ENCODE data around the gene PTP4A1. TPM values are rescaled to one million over a fixed set of nuclear protein-coding genes. Genes with fewer than 3 reads are reported as not detected.

The PTP4A1 gene
- total RNA-seq, 1 donor from 2014 or later, result 31.3 TPM

GRCh38 chr6:63553208-63553607 lies 19.1 kb upstream of the PTP4A1 start:
- Histone ChIP-seq H3K36me3 (no peaks in the 10 kb centered on the region), H3K9me3 (ENCODE audit: low read depth) (no peaks in the 10 kb centered on the region), H3K27ac (no peak overlapping the region), H3K79me2 (ENCODE audit: low read depth) (no peaks in the 10 kb centered on the region), H3F3A (ENCODE audit: low read depth) (no peaks in the 10 kb centered on the region), H2AFZ (replicated peaks) (no peak overlapping the region), H3K4me3 (no peak overlapping the region), H3K9ac (no peak overlapping the region), H4K20me1 (ENCODE audit: low read depth) (no peaks in the 10 kb centered on the region), H3K4me1 (no peaks in the 10 kb centered on the region), H3K27me3 (no peaks in the 10 kb centered on the region), H3K4me2 (no peak overlapping the region)
- H3K4me1 Mint-ChIP-seq, result no peaks in the 10 kb centered on the region
- H3K27me3 Mint-ChIP-seq (ENCODE audit: insufficient read depth, low read depth), result no peaks in the 10 kb centered on the region
- no peaks in the 10 kb centered on the region for H3K9me3 Mint-ChIP-seq
- no peak overlapping the region for H3K4me3 Mint-ChIP-seq
- no peaks in the 10 kb centered on the region for H3K36me3 Mint-ChIP-seq
- no peak overlapping the region for H3K27ac Mint-ChIP-seq
- no peak for DNase-seq (ENCODE audit: low spot score)
- TF ChIP-seq EZH2 (IDR thresholded peaks at IDR 0.05) (no peak), EZH2phosphoT487 (IDR thresholded peaks at IDR 0.05) (no peak)
- TF ChIP-seq, protein P1, sequence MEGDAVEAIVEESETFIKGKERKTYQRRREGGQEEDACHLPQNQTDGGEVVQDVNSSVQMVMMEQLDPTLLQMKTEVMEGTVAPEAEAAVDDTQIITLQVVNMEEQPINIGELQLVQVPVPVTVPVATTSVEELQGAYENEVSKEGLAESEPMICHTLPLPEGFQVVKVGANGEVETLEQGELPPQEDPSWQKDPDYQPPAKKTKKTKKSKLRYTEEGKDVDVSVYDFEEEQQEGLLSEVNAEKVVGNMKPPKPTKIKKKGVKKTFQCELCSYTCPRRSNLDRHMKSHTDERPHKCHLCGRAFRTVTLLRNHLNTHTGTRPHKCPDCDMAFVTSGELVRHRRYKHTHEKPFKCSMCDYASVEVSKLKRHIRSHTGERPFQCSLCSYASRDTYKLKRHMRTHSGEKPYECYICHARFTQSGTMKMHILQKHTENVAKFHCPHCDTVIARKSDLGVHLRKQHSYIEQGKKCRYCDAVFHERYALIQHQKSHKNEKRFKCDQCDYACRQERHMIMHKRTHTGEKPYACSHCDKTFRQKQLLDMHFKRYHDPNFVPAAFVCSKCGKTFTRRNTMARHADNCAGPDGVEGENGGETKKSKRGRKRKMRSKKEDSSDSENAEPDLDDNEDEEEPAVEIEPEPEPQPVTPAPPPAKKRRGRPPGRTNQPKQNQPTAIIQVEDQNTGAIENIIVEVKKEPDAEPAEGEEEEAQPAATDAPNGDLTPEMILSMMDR (IDR thresholded peaks at IDR 0.05), result no peak

DNA sequence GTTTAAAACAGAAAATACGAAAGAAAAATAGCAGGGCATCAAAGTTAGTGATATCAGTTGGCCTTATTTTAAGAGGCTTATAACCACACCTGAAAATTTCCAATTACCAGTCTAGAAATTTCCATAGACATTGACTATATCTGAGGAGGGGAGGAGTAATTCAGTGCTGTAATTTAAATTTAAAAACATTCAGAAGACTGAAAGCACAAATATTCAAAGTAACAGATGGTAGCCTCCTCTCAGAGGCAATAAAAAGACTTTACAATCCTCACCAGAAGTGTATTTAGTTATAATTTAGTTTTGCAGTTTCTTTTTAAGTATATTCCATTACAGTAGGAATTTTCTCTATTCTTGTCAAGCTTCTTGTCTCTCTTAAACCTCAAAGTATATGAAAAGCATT lies 18.4 kb upstream of the PTP4A1 start:
- no peaks in the 10 kb centered on the region for H4K20me1 ChIP-seq (ENCODE audit: low read depth)
- H3F3A ChIP-seq (ENCODE audit: low read depth), result no peaks in the 10 kb centered on the region
- Mint-ChIP-seq H3K4me1 (no peaks in the 10 kb centered on the region), H3K4me3 (no peak overlapping the region), H3K27ac (no peak overlapping the region), H3K9me3 (no peaks in the 10 kb centered on the region), H3K27me3 (ENCODE audit: insufficient read depth, low read depth) (no peaks in the 10 kb centered on the region), H3K36me3 (no peaks in the 10 kb centered on the region)
- H3K27ac ChIP-seq, result no peak overlapping the region
- H3K4me2 ChIP-seq, result no peak overlapping the region
- no peak for DNase-seq (ENCODE audit: low spot score)
- H3K4me3 ChIP-seq, result no peak overlapping the region
- H3K9ac ChIP-seq, result no peak overlapping the region
- no peak overlapping the region for H2AFZ ChIP-seq (replicated peaks)
- no peak for TF ChIP-seq EZH2phosphoT487 (IDR thresholded peaks at IDR 0.05)
- no peak for TF ChIP-seq EZH2 (IDR thresholded peaks at IDR 0.05)
- TF ChIP-seq, protein P1 (IDR thresholded peaks at IDR 0.05), result no peak
- H3K27me3 ChIP-seq, result no peaks in the 10 kb centered on the region
- no peaks in the 10 kb centered on the region for H3K4me1 ChIP-seq
- H3K79me2 ChIP-seq (ENCODE audit: low read depth), result no peaks in the 10 kb centered on the region
- no peaks in the 10 kb centered on the region for H3K36me3 ChIP-seq
- H3K9me3 ChIP-seq (ENCODE audit: low read depth), result no peaks in the 10 kb centered on the region

GRCh38 chr6:63554782-63555181 lies 17.5 kb upstream of the PTP4A1 start:
- no peaks in the 10 kb centered on the region for H3K79me2 ChIP-seq (ENCODE audit: low read depth)
- Mint-ChIP-seq H3K27ac (no peak overlapping the region), H3K9me3 (no peaks in the 10 kb centered on the region), H3K36me3 (no peaks in the 10 kb centered on the region), H3K27me3 (ENCODE audit: insufficient read depth, low read depth) (no peaks in the 10 kb centered on the region), H3K4me1 (no peaks in the 10 kb centered on the region), H3K4me3 (no peak overlapping the region)
- H3K27ac ChIP-seq, result no peak overlapping the region
- H3K4me2 ChIP-seq, result no peak overlapping the region
- no peak overlapping the region for H3K9ac ChIP-seq
- no peaks in the 10 kb centered on the region for H3K36me3 ChIP-seq
- no peaks in the 10 kb centered on the region for H3K27me3 ChIP-seq
- H3K4me3 ChIP-seq, result no peak overlapping the region
- H2AFZ ChIP-seq (replicated peaks), result no peak overlapping the region
- no peaks in the 10 kb centered on the region for H3K9me3 ChIP-seq (ENCODE audit: low read depth)
- DNase-seq (ENCODE audit: low spot score), result no peak
- TF ChIP-seq EZH2 (IDR thresholded peaks at IDR 0.05) (no peak), EZH2phosphoT487 (IDR thresholded peaks at IDR 0.05) (no peak)
- TF ChIP-seq, protein P1 (IDR thresholded peaks at IDR 0.05), result no peak
- no peaks in the 10 kb centered on the region for H3F3A ChIP-seq (ENCODE audit: low read depth)
- no peaks in the 10 kb centered on the region for H4K20me1 ChIP-seq (ENCODE audit: low read depth)
- H3K4me1 ChIP-seq, result no peaks in the 10 kb centered on the region
